ENCODE results near the gene RAP1GDS1.

RAP1GDS1 gene

DNA sequence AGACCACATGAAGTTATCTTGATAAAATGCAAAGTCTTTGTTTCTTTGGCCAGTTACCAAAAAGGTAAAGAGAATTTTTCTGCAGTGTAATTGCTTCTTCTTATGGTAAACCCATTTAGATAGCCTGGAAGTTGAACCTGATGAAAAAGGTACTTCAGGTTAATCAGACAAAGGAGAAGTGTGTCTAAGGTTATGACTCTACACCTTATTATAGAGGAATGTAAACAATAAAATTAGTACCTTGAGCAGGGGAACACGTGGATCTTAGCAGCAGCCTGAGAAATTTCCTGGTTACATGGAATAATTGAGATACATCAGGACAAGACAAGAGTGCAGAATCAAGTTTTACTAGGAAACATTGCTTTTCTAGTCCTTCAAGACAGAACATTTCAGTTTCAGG is 70.8 kb downstream of the RAP1GDS1 start:
- no peak overlapping the region for H3K27ac ChIP-seq
- TF ChIP-seq CTCF (conservative IDR thresholded peaks at IDR 0.05) (no peak), ZFX (IDR thresholded peaks at IDR 0.05) (no peak)

GRCh38 chr4:98334461-98334860 is 73.3 kb downstream of the RAP1GDS1 start:
- H3K27ac ChIP-seq = no peak overlapping the region
- no peak for TF ChIP-seq CTCF (conservative IDR thresholded peaks at IDR 0.05)
- no peak for TF ChIP-seq ZFX (IDR thresholded peaks at IDR 0.05)

- H3K27ac ChIP-seq = no peak overlapping the region
- TF ChIP-seq ZFX (IDR thresholded peaks at IDR 0.05) (no peak), CTCF (conservative IDR thresholded peaks at IDR 0.05) (no peak)
These were observed 77.7 kb downstream of the RAP1GDS1 start for GRCh38 chr4:98338761-98339438.

DNA sequence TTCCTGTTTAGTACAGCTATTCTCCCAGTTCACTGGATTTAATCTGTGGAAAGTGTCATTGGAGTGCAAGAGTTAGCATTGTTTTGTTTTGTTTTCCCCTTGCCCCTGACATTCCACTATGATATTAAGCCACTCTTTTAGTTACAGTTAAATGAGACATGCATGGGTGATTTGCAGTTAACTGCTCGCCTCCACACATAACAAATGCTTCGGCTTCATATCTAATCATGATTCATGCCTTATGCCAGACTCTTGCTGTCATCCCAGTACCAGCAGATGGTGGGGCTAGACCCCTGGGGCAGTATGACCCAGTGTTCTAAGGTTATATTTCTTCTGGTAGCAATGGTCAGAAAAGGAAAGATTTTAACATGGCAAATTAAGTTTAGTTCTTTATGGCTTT is 80.1 kb downstream of the RAP1GDS1 start:
- TF ChIP-seq CTCF (conservative IDR thresholded peaks at IDR 0.05) (no peak), ZFX (IDR thresholded peaks at IDR 0.05) (no peak)
- H3K27ac ChIP-seq = no peak overlapping the region

DNA sequence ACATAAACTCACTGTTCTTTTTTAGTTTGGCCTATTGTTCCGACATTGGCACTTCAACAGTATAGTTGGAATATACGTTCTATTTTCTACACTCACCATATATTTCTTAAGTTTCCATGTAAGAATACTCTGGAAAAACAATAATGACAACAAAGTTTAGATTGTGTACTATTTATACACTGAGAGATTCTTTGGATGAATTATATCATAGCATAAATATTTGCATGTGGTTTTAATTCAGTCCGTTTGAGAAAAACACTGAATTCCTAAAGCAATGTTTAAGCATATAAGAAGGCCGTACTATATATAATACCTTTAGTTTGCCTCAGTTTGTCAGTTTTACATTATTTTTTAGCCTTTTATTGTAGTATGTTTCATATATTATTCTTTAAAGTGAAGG is 82.4 kb downstream of the RAP1GDS1 start:
- TF ChIP-seq CTCF (conservative IDR thresholded peaks at IDR 0.05) = no peak
- no peak for TF ChIP-seq ZFX (IDR thresholded peaks at IDR 0.05)
- no peak overlapping the region for H3K27ac ChIP-seq

DNA sequence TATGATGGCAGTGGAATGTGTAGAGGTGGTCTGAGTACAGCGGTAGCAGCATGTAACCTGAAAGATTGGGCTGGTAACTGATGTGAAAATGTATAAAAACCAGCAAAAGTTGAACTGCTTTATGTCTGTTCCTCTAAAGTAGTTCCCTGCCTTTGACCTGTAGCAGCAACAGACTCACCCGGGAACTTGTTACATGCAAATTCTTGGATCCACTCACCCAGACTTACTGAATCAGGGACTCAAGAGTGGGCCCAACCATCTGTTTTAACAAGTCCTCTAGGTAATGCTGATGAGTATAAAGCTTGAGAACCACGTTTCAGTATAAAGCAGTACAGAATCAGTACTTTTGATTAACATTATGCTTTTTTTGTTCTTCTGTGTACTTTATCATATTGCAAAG is 84.7 kb downstream of the RAP1GDS1 start:
- no peak overlapping the region for H3K27ac ChIP-seq
- no peak for TF ChIP-seq CTCF (conservative IDR thresholded peaks at IDR 0.05)
- TF ChIP-seq ZFX (IDR thresholded peaks at IDR 0.05) = no peak

DNA sequence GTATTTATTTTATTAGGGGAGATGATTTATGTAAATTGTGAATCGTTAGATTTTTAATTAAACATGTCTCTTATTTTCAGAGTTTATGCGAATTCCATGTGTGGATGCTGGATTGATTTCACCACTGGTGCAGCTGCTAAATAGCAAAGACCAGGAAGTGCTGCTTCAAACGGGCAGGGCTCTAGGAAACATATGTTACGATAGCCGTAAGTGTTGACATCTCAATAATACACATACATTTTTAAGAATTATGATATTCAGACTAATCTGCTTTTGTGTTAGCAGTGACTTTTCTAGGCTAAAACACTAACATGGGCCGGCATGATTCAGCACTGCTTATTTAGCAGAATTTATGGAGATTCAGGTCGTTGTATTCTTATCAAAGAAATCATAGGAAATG is 91.2 kb downstream of the RAP1GDS1 start:
- TF ChIP-seq CTCF (conservative IDR thresholded peaks at IDR 0.05) (no peak), ZFX (IDR thresholded peaks at IDR 0.05) (no peak)
- H3K27ac ChIP-seq = no peak overlapping the region
